ENCODE measurements around the gene LUZP2.

The LUZP2 gene

DNA sequence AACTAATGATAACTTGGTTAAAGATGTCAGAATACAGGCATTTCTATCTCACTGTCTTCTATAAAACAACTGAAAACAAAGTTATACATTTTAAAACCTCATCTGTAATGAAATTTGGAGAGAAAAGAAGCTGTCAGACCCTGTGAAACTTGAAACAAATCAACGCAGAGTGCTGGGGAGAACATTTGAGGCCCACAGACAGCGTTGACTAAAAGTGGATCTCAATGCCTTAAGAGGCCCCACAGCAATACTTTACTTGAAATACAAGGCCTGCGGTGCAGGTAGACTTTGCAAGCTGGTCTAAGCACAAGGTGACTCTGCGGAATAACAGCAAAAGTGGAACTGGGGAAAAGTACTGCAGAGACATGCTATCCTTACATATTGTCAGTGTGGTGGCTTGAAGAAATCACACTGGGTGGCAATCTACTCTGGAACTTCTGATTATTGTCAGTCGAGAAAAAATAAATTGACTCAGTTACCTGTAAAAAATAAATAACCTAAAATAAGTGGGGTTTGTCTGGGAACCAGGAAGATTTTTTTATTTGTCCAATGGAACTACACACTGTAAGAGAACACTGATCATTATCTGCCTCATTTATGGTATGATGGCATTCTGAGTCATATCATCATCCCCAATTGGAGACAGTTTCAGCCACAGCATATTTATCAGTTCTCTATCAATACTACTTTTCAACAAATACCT lies 138.9 kb downstream of the LUZP2 start:
- no peak for DNase-seq (ENCODE audit: low read depth)

GRCh38 chr11:24636291-24636629 lies 139.4 kb downstream of the LUZP2 start:
- DNase-seq (ENCODE audit: low read depth): no peak

- no peak for DNase-seq (ENCODE audit: low read depth)
These were observed 140.7 kb downstream of the LUZP2 start for GRCh38 chr11:24637520-24637919.

DNA sequence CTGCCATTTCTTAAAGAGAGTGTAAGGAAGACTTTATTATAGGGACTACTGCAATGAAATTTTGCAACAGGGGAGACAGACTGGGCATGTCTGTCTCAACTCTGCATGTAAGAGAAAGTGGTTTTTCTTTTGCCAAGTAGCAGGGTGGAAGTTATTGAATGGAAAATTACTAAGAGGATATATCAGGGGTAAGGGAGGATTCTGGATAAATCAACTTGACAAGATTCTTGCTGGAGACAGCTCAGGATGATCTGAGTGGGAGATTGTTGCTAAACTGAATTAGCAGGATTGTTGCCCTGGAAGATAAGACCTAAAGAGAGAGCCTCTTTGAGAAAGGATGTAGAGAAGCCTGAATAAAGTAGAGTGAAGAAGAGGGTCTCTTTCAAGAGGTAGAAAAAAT lies 145.8 kb downstream of the LUZP2 start:
- no peak for DNase-seq (ENCODE audit: low read depth)

DNA sequence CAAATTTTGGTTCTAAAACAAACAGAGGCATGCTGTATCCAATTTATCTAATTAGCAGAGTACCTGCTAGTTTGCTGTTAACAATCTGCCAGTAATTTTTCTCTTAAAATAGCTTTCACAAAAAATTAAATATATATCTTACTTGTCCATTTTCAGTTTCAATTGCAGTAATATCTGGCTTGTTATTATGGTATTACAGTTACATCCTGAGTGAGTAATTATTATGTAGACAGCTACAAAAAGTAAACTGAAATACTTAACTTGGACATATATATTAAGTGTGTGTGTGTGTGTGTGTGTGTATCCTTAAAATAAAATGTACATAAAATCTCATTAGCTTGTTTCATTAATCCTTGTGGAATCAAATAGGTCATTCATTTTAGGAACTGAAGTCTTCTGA lies 148.7 kb downstream of the LUZP2 start:
- DNase-seq (ENCODE audit: low read depth): no peak

GRCh38 chr11:24651873-24652272 lies 155.0 kb downstream of the LUZP2 start:
- no peak for DNase-seq (ENCODE audit: low read depth)

- DNase-seq (ENCODE audit: low read depth): no peak
These were observed 157.0 kb downstream of the LUZP2 start for GRCh38 chr11:24653901-24654300.

GRCh38 chr11:24661331-24661730 lies 164.5 kb downstream of the LUZP2 start:
- no peak for DNase-seq (ENCODE audit: low read depth)

DNA sequence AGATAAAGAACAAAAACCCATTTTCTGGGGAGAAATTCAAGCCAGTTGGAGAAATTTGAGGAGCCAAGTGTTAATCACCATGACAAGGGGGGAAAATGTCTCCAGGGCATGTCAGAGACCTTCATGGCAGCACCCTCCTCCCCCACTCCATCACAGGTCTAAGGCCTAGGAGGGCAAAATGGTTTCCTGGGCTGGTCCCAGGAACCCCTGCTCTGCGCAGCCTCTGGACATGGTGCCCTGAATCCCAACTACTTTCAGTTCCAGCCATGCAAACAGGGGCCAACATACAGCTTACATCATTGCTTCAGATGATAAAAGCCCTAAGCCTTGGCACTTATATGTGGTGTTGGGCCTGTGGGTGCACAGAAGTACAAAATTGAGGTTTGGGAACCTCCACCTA lies 167.5 kb downstream of the LUZP2 start:
- no peak for DNase-seq (ENCODE audit: low read depth)

GRCh38 chr11:24667353-24667968 lies 170.6 kb downstream of the LUZP2 start:
- DNase-seq (ENCODE audit: low read depth): no peak

- no peak for DNase-seq (ENCODE audit: low read depth)
These were observed 182.0 kb downstream of the LUZP2 start for GRCh38 chr11:24678703-24679348.

GRCh38 chr11:24679821-24680351 lies 183.0 kb downstream of the LUZP2 start:
- no peak for DNase-seq (ENCODE audit: low read depth)

- DNase-seq (ENCODE audit: low read depth): no peak
These were observed 186.7 kb downstream of the LUZP2 start for GRCh38 chr11:24683583-24683982.

DNA sequence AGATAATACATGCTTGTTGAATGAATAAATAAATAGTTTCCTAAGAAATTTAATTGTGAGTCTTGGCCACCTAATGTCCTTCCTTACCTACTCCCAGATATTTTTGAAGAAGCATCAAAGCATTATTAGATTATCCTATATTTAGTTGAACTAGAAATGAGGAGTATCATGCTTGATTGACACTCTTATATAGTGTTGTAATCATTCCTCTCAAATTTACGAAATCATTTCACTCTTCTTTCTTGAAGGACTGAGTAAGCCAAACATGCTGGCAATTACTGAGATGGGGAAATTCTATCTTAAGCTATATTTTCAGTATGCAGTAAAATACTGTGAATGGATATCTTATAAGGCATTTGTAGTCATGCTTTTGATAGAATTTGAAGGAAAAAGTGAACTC lies 189.0 kb downstream of the LUZP2 start:
- DNase-seq (ENCODE audit: low read depth): no peak

- no peak for DNase-seq (ENCODE audit: low read depth)
These were observed 190.8 kb downstream of the LUZP2 start for GRCh38 chr11:24687531-24688147.

GRCh38 chr11:24688981-24689380 lies 192.1 kb downstream of the LUZP2 start:
- DNase-seq (ENCODE audit: low read depth): no peak

DNA sequence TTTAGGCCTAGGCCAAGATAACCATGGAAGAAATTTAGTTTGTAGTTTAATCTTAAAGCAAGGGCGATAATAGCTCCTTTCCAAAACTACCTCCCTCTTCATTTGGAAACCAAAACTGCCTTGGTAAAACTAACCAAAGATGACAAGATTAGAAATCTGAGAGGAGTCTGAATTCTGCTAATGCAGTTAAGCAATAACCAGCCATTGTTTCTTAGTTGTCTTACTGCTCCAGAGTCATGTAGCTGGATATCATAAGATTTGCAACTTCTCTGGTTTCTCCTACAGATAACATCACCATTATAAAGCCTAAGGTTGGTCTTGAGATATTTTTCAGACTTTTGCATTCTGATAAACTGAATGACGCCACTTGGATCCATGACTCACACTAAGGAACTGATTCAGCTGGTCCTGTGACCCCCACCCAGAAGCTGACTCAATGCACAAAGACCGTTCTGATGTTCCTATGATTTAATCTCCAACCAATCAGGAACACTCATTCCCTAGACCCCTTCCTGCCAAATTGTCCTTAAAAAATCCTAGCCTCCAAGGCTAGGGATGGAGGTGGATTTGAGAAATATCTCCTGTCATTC lies 200.8 kb downstream of the LUZP2 start:
- no peak for DNase-seq (ENCODE audit: low read depth)

GRCh38 chr11:24704716-24705115 lies 207.9 kb downstream of the LUZP2 start:
- no peak for DNase-seq (ENCODE audit: low read depth)

- no peak for DNase-seq (ENCODE audit: low read depth)
These were observed 208.6 kb downstream of the LUZP2 start for GRCh38 chr11:24705474-24705873.

DNA sequence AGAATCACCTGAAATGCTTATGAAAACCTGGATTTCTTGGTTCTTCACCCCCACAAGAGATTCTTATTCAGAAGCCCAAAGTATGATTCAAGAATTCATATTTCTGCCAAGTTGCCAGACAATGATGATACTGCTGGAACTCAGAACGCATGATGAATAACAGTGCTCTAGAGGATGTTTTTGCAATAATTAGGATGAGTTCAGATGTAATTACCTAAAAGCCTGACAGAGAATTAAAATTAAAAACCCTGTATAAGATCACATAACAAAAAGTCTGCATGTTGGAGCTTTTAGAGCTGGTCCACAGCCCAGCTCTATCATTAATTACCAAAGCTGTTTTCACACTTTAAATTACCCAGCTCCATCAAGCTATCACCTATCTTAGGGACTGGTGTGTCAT lies 211.8 kb downstream of the LUZP2 start:
- no peak for DNase-seq (ENCODE audit: low read depth)

- no peak for DNase-seq (ENCODE audit: low read depth)
These were observed 213.2 kb downstream of the LUZP2 start for GRCh38 chr11:24709928-24710565.

DNA sequence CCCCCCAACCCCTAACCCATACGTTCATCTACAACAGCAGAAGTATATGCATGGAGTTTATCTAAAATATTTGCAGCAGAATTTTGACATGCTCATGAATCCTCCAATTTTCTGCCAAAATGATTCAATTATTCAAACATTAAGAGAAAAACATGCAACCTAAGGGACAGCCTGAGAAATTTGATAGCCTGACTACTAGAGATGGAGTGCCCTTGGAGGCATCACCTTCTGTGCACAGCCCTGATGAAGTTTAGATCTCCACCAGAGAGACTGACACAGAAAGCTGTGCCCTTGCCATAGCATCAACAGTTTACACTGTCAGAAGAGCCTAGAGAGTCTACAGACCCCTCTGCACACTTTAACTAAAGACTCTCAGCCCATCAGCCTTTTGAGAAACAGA lies 217.7 kb downstream of the LUZP2 start:
- no peak for DNase-seq (ENCODE audit: low read depth)
